HUES64 (cell line): ENCODE results near the gene GLI3.

Experiments used
- H3K27ac ChIP-seq: 2 replicates; pipeline ENCODE4 v1.7.0; 2013; ENCODE audit warnings: low read depth, low read length, inconsistent platforms
- H3K27me3 ChIP-seq: 2 replicates; pipeline ENCODE4 v1.6.1; 2013; ENCODE audit warnings: mild to moderate bottlenecking, low read length; ENCODE audit not compliant: insufficient read depth
- H3K36me3 ChIP-seq: 2 replicates; pipeline ENCODE4 v1.6.1; 2013; ENCODE audit warnings: mild to moderate bottlenecking, low read length; ENCODE audit not compliant: insufficient read depth
- H3K4me1 ChIP-seq: 2 replicates; pipeline ENCODE4 v1.6.1; 2013; ENCODE audit warnings: mild to moderate bottlenecking, low read length, moderate library complexity; ENCODE audit not compliant: insufficient read depth
- H3K4me3 ChIP-seq: 2 replicates; pipeline ENCODE4 v1.5.1; 2013; ENCODE audit warnings: mild to moderate bottlenecking, low read length, moderate library complexity
- H3K9ac ChIP-seq: 2 replicates; pipeline ENCODE4 v1.6.1; 2013; ENCODE audit warnings: mild to moderate bottlenecking, low read depth, low read length
- H3K9me3 ChIP-seq: 2 replicates; pipeline ENCODE4 v1.6.1; 2013; ENCODE audit warnings: low read depth, low read length; ENCODE audit not compliant: insufficient read depth
- WGBS: fragments of 150-250, 120-280 bp; methylation state at CpG from one replicate; pipeline ENCODE4 v1.1.7; 2013; ENCODE audit warnings: missing lambda C conversion rate; 5-methylcytosine and 5-hydroxymethylcytosine counted together

Gene GLI3

DNA sequence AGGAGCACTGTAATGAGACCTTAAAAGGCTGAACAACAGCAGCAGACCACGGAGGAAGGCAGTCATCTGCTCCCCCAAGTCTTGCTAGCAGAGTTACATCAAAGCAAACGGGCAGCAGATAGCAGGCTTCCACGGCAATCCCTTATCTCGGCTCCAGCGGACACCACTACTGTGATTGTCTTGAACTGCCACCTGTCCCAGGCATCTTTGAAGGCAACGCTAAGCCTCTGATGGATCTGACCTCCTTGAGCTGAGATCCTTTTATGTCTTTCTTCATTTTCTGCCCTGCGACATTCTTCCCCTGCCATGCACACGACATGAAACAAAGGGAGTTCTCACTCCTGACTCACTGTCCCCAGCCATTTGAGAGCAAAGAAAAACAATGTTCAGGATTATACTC lies 111.7 kb downstream of the GLI3 start:
- Histone ChIP-seq H3K27ac (no peak overlapping the region), H3K4me1 (peaks cover 24% of the 10 kb centered on the region; the same call in 1 of the 2 replicates), H3K9me3 (no peaks in the 10 kb centered on the region), H3K27me3 (no peaks in the 10 kb centered on the region), H3K36me3 (peaks cover 3% of the 10 kb centered on the region; the same call in 1 of the 2 replicates), H3K9ac (no peak overlapping the region), H3K4me3 (no peak overlapping the region)
- 72% methylated on average over 8 of the region's 8 CpGs for WGBS

GRCh38 chr7:42123716-42124115 lies 113.3 kb downstream of the GLI3 start:
- peaks cover 24% of the 10 kb centered on the region; the same call in 1 of the 2 replicates for H3K4me1 ChIP-seq
- H3K27me3 ChIP-seq: no peaks in the 10 kb centered on the region
- H3K27ac ChIP-seq: no peak overlapping the region
- no peaks in the 10 kb centered on the region; the same call in 1 of the 2 replicates for H3K36me3 ChIP-seq
- H3K9ac ChIP-seq: no peak overlapping the region
- WGBS: 89% methylated on average over 6 of the region's 6 CpGs
- no peaks in the 10 kb centered on the region for H3K9me3 ChIP-seq
- no peak overlapping the region for H3K4me3 ChIP-seq

DNA sequence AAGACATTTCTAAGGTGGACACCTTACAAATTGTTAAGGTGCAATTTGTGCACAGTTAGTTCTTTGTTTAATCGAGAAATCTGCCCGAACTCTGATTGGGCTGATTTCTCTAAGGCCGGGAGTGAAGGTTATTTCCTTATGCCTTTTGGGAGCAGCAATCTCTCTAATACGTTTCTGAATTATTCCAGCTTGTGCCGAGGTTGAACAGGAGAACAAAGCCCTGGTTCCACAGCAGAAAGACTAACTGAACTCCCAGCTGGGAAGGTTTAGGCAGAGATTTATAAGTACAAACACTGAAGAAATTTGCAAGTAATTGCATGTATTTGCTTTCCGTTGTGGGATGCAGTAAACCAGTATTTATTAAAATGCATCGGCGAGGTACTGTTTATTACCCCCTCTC lies 116.8 kb downstream of the GLI3 start:
- Histone ChIP-seq H3K36me3 (no peaks in the 10 kb centered on the region; the same call in 1 of the 2 replicates), H3K4me3 (no peak overlapping the region), H3K9me3 (no peaks in the 10 kb centered on the region), H3K9ac (no peak overlapping the region), H3K27ac (no peak overlapping the region), H3K27me3 (no peaks in the 10 kb centered on the region), H3K4me1 (peaks cover 16% of the 10 kb centered on the region; the same call in 1 of the 2 replicates)
- WGBS: 95% methylated on average over 8 of the region's 8 CpGs

GRCh38 chr7:42117201-42117600 lies 119.8 kb downstream of the GLI3 start:
- Histone ChIP-seq H3K4me1 (no peaks in the 10 kb centered on the region; the same call in 1 of the 2 replicates), H3K4me3 (no peak overlapping the region), H3K27me3 (no peaks in the 10 kb centered on the region), H3K36me3 (no peaks in the 10 kb centered on the region; the same call in 1 of the 2 replicates), H3K9me3 (no peaks in the 10 kb centered on the region), H3K27ac (no peak overlapping the region), H3K9ac (no peak overlapping the region)
- WGBS: 94% methylated on average over 4 of the region's 4 CpGs

GRCh38 chr7:42115795-42116194 lies 121.2 kb downstream of the GLI3 start:
- Histone ChIP-seq H3K9me3 (no peaks in the 10 kb centered on the region), H3K36me3 (no peaks in the 10 kb centered on the region; the same call in 1 of the 2 replicates), H3K27me3 (no peaks in the 10 kb centered on the region), H3K4me1 (no peaks in the 10 kb centered on the region; the same call in 1 of the 2 replicates), H3K9ac (no peak overlapping the region), H3K4me3 (no peak overlapping the region), H3K27ac (no peak overlapping the region)
- 69% methylated on average over 1 of the region's 2 CpGs for WGBS

DNA sequence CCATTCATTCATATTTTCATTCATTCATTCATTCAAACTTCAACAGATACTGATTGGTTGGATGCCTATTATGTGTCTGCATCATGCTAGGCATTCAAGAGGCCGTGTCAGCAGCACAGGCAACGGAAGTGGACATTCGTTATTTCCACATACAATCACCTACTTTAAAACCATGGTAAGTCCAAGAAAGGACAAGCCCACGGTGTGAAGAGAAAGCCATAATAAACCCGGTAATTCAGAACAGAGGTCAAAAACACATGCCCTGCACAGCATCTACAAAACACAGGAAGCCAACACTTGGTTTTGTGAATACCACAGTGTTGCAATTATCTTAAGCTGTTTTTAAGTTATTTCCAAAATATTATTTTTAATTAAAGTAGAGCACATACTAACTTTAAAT lies 126.7 kb downstream of the GLI3 start:
- no peaks in the 10 kb centered on the region; the same call in 1 of the 2 replicates for H3K36me3 ChIP-seq
- no peak overlapping the region for H3K9ac ChIP-seq
- H3K4me1 ChIP-seq: peaks cover 31% of the 10 kb centered on the region
- no peak overlapping the region for H3K27ac ChIP-seq
- H3K4me3 ChIP-seq: no peak overlapping the region
- H3K9me3 ChIP-seq: no peaks in the 10 kb centered on the region
- no peaks in the 10 kb centered on the region for H3K27me3 ChIP-seq
- WGBS: 94% methylated on average over 5 of the region's 5 CpGs

DNA sequence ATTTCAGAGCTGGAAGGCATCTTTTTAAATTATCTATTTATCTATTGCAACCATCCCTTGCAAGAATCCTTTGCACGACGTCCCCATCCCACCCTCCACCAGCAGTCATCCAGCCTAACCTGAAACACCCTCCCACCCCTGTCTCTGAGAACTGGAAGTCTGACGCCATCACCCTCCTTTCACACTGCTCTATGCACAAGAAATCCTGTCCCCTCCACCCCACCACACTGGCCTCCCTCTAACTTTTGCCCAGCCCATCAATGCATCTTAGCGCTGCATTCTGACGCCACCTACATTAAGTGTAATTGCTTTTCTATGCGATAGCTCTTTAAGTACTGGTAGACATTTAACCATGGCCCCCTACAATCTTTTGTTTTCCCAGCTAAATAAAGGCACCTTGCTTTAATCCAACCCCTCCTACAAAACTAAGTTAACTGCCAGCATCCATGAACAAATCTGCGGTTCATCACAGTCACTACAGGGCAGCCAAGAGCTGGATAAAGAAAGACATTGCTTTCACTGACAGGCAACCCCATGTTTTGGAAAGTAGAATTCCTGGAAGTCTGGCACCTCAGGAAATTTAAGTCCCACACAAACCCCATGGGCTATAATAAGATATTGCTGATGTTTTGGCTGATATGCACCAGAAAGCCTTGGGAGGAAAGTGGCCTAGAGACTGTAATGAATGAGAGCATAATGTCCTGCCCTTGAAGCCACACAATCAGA lies 128.0 kb downstream of the GLI3 start:
- Histone ChIP-seq H3K36me3 (peaks cover 5% of the 10 kb centered on the region; the same call in 1 of the 2 replicates), H3K27ac (no peak overlapping the region; the same call in 1 of the 2 replicates), H3K4me3 (no peak overlapping the region), H3K9ac (no peak overlapping the region; the same call in 1 of the 2 replicates), H3K9me3 (no peaks in the 10 kb centered on the region), H3K4me1 (peaks cover 31% of the 10 kb centered on the region), H3K27me3 (no peaks in the 10 kb centered on the region)
- WGBS: 67% methylated on average over 7 of the region's 7 CpGs

DNA sequence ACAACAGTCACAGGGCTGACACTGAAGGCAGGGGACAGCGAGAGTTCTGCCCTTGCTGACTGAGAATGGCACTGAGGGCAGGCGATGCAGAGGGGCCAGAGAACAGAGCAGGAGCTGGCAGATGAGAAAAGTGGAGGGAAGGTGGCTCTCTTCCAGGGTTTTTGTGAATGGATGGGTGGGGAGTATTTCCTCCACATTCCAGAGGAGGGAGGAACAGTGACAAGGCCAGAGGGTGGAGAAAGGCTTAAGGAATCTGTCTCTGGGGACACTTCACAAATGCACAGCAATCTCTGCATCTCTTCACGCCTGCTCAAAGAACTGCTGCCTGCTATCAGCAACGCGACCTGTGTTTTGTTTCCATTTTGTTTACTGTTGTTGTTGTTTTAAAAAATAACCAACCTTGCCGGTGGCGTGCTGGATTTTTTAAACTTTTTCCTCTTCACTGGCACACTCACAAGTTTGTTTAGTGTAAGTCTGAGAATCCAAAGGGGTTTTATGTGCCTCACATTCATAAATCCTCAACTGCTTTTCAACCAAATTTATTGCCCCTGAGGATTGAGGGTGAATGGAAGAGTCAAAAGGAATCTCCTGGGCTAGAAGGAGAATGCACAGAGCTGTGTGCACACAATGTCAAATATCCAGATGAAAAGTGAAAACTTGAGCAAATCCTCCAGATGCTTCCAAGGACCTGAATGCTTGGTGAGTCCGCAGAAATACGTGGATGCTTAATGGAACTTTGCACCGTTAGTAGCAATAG lies 129.3 kb downstream of the GLI3 start:
- WGBS: 49% methylated on average over 8 of the region's 10 CpGs
- peak overlapping the region; percentile 47 for H3K27ac ChIP-seq

DNA sequence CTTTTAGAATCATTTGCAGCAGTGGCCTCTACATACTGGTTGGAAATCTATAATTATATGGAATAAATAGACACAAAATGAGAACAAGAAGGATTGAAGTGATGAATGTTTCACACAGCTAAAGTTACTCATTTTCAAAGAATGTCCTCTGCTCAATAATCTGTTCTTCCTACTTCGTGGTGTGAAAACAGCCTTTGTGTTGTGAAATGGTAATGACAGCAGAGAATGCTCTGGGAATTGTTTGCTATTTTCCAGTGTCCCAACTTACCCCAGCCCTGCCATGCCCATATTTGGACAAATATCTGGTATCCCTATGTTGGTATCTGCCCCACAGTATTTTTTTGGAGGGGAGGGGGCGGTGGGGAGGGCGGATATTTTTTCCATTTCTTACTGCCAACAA lies 130.4 kb downstream of the GLI3 start:
- H3K36me3 ChIP-seq: peaks cover 16% of the 10 kb centered on the region; the same call in 1 of the 2 replicates
- H3K4me1 ChIP-seq: peaks cover 31% of the 10 kb centered on the region
- no peak overlapping the region for H3K9ac ChIP-seq
- 85% methylated on average over 2 of the region's 3 CpGs for WGBS
- no peaks in the 10 kb centered on the region for H3K9me3 ChIP-seq
- no peak overlapping the region for H3K4me3 ChIP-seq
- no peaks in the 10 kb centered on the region for H3K27me3 ChIP-seq
- no peak overlapping the region for H3K27ac ChIP-seq

More for the DNA sequence above, 129.3 kb downstream of the GLI3 start:
- no peak overlapping the region for H3K4me3 ChIP-seq
- H3K4me1 ChIP-seq: peaks cover 31% of the 10 kb centered on the region
- no peaks in the 10 kb centered on the region for H3K27me3 ChIP-seq
- peaks cover 12% of the 10 kb centered on the region; the same call in 1 of the 2 replicates for H3K36me3 ChIP-seq
- H3K9ac ChIP-seq: no peak overlapping the region
- no peaks in the 10 kb centered on the region for H3K9me3 ChIP-seq

GRCh38 chr7:42105554-42106358 lies 131.3 kb downstream of the GLI3 start:
- Histone ChIP-seq H3K36me3 (peaks cover 16% of the 10 kb centered on the region; the same call in 1 of the 2 replicates), H3K4me1 (peaks cover 31% of the 10 kb centered on the region), H3K27me3 (no peaks in the 10 kb centered on the region), H3K9ac (no peak overlapping the region), H3K9me3 (no peaks in the 10 kb centered on the region), H3K4me3 (no peak overlapping the region), H3K27ac (no peak overlapping the region)
- WGBS: 91% methylated on average over 12 of the region's 12 CpGs
